ENCODE results near the gene CAPN5. TPM values are rescaled to one million over a fixed set of nuclear protein-coding genes. Genes with fewer than 3 reads are reported as not detected.

The CAPN5 gene
- total and polyA plus RNA-seq, 4 donors, result 6.5 to 25.8 (median 18.2) TPM

DNA sequence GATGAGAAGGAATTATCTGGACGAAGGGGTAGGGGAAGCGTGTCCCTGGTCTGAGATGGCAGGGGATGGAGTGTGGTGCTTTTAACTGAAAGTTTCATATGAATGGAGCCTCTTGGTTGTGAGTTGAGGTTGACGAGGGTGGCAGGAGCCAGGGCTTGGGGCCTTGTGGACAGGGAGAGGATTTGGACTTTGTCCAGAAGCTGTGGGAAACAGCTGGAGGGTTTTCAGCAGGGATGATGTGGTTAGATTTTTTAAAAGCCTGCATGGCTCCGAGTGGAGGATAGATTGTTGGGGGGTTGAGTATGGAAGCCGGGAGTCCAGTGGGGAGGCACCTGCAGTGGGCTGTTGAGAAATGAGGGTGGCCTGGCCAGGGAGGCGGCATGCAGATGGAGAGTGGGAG lies 86.1 kb downstream of the CAPN5 start:
- Histone ChIP-seq H3K4me3 (ENCODE audit: low read depth in 1 of 3, low read length in 3 of 3) (no peak overlapping the region), H3K27me3 (ENCODE audit: control insufficient read depth in 4 of 4, insufficient read depth in 4 of 4, low read length in 3 of 4) (no peaks in the 10 kb centered on the region), H3K9me3 (ENCODE audit: control insufficient read depth in 4 of 4, low read length in 3 of 4) (no peaks in the 10 kb centered on the region), H3K27ac (ENCODE audit: low read depth in 1 of 2, low read length in 2 of 2) (no peak overlapping the region), H3K36me3 (ENCODE audit: control insufficient read depth in 4 of 4, insufficient read depth in 3 of 4, low read depth in 1 of 4, low read length in 3 of 4) (peaks cover 0 to 18% (median 1%) of the 10 kb centered on the region in 4 donors), H3K9ac (ENCODE audit: low read depth in 1 of 2, low read length in 2 of 2) (no peak overlapping the region), H3K4me1 (ENCODE audit: control insufficient read depth in 4 of 4, insufficient read depth in 4 of 4, low read length in 3 of 4) (peaks cover 9 to 22% (median 16%) of the 10 kb centered on the region in 4 donors)
- TF ChIP-seq FOXA2 (IDR thresholded peaks at IDR 0.05), result no peak
- TF ChIP-seq TAF1 (conservative IDR thresholded peaks at IDR 0.05), result no peak
- no peak for TF ChIP-seq SP1 (IDR thresholded peaks at IDR 0.05)
- DNase-seq (ENCODE audit: low spot score), result no peak
- 87% methylated on average over 6 of the region's 6 CpGs for WGBS

DNA sequence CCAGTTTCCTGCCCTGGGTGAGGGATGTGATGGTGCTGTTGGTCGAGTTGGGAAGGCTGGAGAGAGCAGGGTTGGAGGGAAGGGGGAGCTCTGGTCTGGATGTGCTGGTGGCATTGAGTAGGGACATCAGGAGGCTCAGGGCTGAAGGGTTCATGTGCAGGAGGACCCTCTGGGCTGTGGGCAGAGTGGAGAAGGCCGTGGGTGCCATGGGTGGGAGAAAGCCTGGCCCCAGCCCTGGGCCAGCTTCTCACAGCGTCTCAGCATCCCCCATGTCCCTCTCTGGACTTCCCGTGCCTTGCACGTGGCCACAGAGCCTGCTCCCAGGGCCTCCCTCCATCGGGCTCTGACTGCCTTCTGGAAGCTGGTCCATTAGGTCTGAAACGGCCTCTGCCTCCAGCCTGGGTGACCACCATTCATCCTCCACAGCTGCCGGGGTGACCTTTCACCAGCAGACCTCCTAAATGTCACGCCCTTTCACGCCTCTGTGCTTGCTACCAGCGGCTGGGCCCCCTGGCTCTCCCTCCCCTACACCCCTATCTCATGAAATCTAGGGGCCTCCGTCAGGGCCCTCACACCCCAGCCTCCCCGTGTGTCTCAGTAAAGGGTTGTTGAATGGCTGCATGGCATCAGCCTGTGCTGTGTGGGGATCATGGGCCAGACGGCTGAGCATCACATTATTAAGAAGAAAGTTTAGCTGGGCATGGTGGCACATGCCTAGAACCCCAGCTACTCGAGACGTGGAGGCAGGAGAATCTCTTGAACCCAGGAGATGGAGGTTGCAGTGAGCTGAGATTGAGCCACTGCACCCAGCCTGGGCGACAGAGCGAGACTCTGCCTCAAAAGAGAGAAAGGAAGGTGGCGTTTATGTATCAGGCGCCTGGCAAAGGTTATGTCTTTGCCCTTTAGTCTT lies 86.8 kb downstream of the CAPN5 start:
- 89% methylated on average over 20 of the region's 20 CpGs for WGBS
- Histone ChIP-seq H3K27ac (ENCODE audit: low read depth in 1 of 2, low read length in 2 of 2) (no peak overlapping the region), H3K36me3 (ENCODE audit: control insufficient read depth in 4 of 4, insufficient read depth in 3 of 4, low read depth in 1 of 4, low read length in 3 of 4) (peaks cover 0 to 20% (median 2%) of the 10 kb centered on the region in 4 donors), H3K9me3 (ENCODE audit: control insufficient read depth in 4 of 4, low read length in 3 of 4) (no peaks in the 10 kb centered on the region), H3K9ac (ENCODE audit: low read depth in 1 of 2, low read length in 2 of 2) (no peak overlapping the region), H3K4me1 (ENCODE audit: control insufficient read depth in 4 of 4, insufficient read depth in 4 of 4, low read length in 3 of 4) (peaks cover 9 to 22% (median 16%) of the 10 kb centered on the region in 4 donors), H3K27me3 (ENCODE audit: control insufficient read depth in 4 of 4, insufficient read depth in 4 of 4, low read length in 3 of 4) (no peaks in the 10 kb centered on the region), H3K4me3 (ENCODE audit: low read depth in 1 of 3, low read length in 3 of 3) (no peak overlapping the region)
- TF ChIP-seq FOXA2 (IDR thresholded peaks at IDR 0.05) (no peak), JUND (IDR thresholded peaks at IDR 0.05) (no peak), EGR1 (IDR thresholded peaks at IDR 0.05; ENCODE audit: low read depth in 2 of 2) (no peak), YY1 (IDR thresholded peaks at IDR 0.05) (no peak), FOXA1 (IDR thresholded peaks at IDR 0.05) (no peak), RXRA (IDR thresholded peaks at IDR 0.05) (no peak), TAF1 (conservative IDR thresholded peaks at IDR 0.05) (no peak), RAD21 (IDR thresholded peaks at IDR 0.05) (no peak), NR2F2 (IDR thresholded peaks at IDR 0.05) (no peak), GABPA (IDR thresholded peaks at IDR 0.05 in 1 of 2, conservative IDR thresholded peaks at IDR 0.05 in 1 of 2) (no peak), HNF4A (conservative IDR thresholded peaks at IDR 0.05) (no peak), HNF4G (IDR thresholded peaks at IDR 0.05) (no peak), SP1 (IDR thresholded peaks at IDR 0.05) (no peak)
- TF ChIP-seq, protein P1, sequence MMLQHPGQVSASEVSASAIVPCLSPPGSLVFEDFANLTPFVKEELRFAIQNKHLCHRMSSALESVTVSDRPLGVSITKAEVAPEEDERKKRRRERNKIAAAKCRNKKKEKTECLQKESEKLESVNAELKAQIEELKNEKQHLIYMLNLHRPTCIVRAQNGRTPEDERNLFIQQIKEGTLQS (IDR thresholded peaks at IDR 0.05), result no peak
- TF ChIP-seq, protein P2, sequence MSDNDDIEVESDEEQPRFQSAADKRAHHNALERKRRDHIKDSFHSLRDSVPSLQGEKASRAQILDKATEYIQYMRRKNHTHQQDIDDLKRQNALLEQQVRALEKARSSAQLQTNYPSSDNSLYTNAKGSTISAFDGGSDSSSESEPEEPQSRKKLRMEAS (IDR thresholded peaks at IDR 0.05), result no peak
- TF ChIP-seq, protein P3, sequence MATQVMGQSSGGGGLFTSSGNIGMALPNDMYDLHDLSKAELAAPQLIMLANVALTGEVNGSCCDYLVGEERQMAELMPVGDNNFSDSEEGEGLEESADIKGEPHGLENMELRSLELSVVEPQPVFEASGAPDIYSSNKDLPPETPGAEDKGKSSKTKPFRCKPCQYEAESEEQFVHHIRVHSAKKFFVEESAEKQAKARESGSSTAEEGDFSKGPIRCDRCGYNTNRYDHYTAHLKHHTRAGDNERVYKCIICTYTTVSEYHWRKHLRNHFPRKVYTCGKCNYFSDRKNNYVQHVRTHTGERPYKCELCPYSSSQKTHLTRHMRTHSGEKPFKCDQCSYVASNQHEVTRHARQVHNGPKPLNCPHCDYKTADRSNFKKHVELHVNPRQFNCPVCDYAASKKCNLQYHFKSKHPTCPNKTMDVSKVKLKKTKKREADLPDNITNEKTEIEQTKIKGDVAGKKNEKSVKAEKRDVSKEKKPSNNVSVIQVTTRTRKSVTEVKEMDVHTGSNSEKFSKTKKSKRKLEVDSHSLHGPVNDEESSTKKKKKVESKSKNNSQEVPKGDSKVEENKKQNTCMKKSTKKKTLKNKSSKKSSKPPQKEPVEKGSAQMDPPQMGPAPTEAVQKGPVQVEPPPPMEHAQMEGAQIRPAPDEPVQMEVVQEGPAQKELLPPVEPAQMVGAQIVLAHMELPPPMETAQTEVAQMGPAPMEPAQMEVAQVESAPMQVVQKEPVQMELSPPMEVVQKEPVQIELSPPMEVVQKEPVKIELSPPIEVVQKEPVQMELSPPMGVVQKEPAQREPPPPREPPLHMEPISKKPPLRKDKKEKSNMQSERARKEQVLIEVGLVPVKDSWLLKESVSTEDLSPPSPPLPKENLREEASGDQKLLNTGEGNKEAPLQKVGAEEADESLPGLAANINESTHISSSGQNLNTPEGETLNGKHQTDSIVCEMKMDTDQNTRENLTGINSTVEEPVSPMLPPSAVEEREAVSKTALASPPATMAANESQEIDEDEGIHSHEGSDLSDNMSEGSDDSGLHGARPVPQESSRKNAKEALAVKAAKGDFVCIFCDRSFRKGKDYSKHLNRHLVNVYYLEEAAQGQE (IDR thresholded peaks at IDR 0.05), result no peak
- TF ChIP-seq, protein P4, sequence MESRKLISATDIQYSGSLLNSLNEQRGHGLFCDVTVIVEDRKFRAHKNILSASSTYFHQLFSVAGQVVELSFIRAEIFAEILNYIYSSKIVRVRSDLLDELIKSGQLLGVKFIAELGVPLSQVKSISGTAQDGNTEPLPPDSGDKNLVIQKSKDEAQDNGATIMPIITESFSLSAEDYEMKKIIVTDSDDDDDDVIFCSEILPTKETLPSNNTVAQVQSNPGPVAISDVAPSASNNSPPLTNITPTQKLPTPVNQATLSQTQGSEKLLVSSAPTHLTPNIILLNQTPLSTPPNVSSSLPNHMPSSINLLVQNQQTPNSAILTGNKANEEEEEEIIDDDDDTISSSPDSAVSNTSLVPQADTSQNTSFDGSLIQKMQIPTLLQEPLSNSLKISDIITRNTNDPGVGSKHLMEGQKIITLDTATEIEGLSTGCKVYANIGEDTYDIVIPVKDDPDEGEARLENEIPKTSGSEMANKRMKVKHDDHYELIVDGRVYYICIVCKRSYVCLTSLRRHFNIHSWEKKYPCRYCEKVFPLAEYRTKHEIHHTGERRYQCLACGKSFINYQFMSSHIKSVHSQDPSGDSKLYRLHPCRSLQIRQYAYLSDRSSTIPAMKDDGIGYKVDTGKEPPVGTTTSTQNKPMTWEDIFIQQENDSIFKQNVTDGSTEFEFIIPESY (IDR thresholded peaks at IDR 0.05), result no peak
- TF ChIP-seq, protein P5, sequence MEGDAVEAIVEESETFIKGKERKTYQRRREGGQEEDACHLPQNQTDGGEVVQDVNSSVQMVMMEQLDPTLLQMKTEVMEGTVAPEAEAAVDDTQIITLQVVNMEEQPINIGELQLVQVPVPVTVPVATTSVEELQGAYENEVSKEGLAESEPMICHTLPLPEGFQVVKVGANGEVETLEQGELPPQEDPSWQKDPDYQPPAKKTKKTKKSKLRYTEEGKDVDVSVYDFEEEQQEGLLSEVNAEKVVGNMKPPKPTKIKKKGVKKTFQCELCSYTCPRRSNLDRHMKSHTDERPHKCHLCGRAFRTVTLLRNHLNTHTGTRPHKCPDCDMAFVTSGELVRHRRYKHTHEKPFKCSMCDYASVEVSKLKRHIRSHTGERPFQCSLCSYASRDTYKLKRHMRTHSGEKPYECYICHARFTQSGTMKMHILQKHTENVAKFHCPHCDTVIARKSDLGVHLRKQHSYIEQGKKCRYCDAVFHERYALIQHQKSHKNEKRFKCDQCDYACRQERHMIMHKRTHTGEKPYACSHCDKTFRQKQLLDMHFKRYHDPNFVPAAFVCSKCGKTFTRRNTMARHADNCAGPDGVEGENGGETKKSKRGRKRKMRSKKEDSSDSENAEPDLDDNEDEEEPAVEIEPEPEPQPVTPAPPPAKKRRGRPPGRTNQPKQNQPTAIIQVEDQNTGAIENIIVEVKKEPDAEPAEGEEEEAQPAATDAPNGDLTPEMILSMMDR (IDR thresholded peaks at IDR 0.05; ENCODE audit: low read depth, low read length, missing input control), result no peak
- DNase-seq (ENCODE audit: low spot score), result no peak

Data from liver (tissue), 9 donors.